Ascending aorta (tissue), 2 donors: ENCODE data around the gene DEK. TPM values are rescaled to one million over a fixed set of nuclear protein-coding genes. Genes with fewer than 3 reads are reported as not detected.

Experiments used
- DNase-seq, 2 donors: peaks; one replicate each; pipeline ENCODE4 v3.0.0-alpha.2; 2019; ENCODE audit warnings: low spot score in 2 of 2
- H3K27ac ChIP-seq, 2 donors: fragments of 200-600 bp; sonication (generic); one replicate each; pipeline ENCODE4 v1.5.1; 2016 to 2017; ENCODE audit warnings: mild to moderate bottlenecking in 1 of 2
- H3K27me3 ChIP-seq: fragments of 200-600 bp; sonication (generic); one replicate; pipeline ENCODE4 v1.5.1; 2017
- H3K36me3 ChIP-seq, 2 donors: fragments of 200-600 bp; sonication (generic); one replicate each; pipeline ENCODE4 v1.5.1; 2016
- H3K4me1 ChIP-seq, 2 donors: fragments of 200-600 bp; sonication (generic); one replicate each; pipeline ENCODE4 v1.5.1; 2016 to 2017; ENCODE audit warnings: mild to moderate bottlenecking in 1 of 2
- H3K4me3 ChIP-seq, 2 donors: fragments of 200-600 bp; sonication (generic); one replicate each; pipeline ENCODE4 v1.5.1; 2016 to 2017; ENCODE audit warnings: mild to moderate bottlenecking in 1 of 2
- H3K9me3 ChIP-seq, 2 donors: fragments of 200-600 bp; sonication (generic); one replicate each; pipeline ENCODE4 v1.5.1; 2016
- intact Hi-C: fragments of 100-400 bp; cut with DNase I; formaldehyde crosslinking; loops from one replicate; pipeline ENCODE4 v1.15.1; 2023
- total RNA-seq: library from RNA; depleted of rRNA; stranded (reverse); fragments of >200 nt; gene quantifications from one replicate; pipeline ENCODE4 v1.1.0, GENCODE V29; 2016
- TF ChIP-seq, protein P1 (sequence below), 3 experiments: fragments of 200-600 bp in 2 of 3; fragments of 450-650 bp in 1 of 3; sonication (generic) in 2 of 3; IDR thresholded peaks; one replicate each; pipeline ENCODE4 v1.5.1; 2016 to 2019; ENCODE audit warnings: antibody characterized with exemption in 3 of 3, mild to moderate bottlenecking in 1 of 3, moderate library complexity in 1 of 3

Gene DEK
- total RNA-seq, 1 donor from 2014 or later, result 51.2 TPM

DNA sequence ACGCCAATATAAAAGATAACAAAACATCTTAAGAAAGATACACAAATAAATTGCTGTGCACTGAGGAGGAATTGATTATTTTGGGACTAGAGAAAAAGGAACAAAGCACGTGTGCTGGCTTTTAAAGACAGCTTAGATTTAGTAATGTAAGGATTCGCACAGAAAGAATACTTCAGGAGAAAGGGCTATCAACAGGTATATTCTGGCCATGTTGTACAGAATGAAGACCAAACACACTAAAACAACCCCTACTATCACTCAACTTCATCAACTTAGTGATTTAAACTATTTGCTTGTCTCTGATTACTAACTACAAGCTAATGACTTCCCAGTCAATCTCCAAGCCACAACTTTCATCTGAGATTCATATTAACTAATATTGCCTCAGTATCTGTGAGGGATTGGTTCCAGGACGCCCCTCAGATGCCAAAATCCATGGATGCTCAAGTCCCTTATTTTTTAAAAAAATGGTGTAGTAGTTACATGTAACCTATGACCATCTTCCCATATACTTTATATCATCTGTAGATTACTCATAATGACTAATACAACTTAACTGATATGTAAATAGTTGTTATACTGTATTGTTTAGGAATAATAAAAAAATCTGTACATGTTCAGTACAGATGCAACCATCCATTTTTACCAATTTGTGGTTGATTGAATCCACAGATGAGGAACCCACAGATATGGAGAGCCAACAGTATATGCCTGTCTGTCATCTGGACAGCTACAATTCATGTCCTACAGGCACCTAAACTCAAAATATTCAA lies 4.5 kb downstream of the DEK start:
- TF ChIP-seq, protein P1, sequence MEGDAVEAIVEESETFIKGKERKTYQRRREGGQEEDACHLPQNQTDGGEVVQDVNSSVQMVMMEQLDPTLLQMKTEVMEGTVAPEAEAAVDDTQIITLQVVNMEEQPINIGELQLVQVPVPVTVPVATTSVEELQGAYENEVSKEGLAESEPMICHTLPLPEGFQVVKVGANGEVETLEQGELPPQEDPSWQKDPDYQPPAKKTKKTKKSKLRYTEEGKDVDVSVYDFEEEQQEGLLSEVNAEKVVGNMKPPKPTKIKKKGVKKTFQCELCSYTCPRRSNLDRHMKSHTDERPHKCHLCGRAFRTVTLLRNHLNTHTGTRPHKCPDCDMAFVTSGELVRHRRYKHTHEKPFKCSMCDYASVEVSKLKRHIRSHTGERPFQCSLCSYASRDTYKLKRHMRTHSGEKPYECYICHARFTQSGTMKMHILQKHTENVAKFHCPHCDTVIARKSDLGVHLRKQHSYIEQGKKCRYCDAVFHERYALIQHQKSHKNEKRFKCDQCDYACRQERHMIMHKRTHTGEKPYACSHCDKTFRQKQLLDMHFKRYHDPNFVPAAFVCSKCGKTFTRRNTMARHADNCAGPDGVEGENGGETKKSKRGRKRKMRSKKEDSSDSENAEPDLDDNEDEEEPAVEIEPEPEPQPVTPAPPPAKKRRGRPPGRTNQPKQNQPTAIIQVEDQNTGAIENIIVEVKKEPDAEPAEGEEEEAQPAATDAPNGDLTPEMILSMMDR (IDR thresholded peaks at IDR 0.05), result no peak
- H3K4me3 ChIP-seq, result no peak overlapping the region
- H3K27me3 ChIP-seq, result no peaks in the 10 kb centered on the region
- intact Hi-C loops, result loop anchor here (10.0 kb wide), 2 partner anchors 125 to 1585 kb away; partner anchors contain the start of gene RNF144B
- no peaks in the 10 kb centered on the region for H3K9me3 ChIP-seq
- H3K4me1 ChIP-seq, result peaks cover 0 to 10% of the 10 kb centered on the region in 2 donors
- H3K27ac ChIP-seq, result no peak overlapping the region
- H3K36me3 ChIP-seq, result peaks cover 25 to 26% of the 10 kb centered on the region in 2 donors
- DNase-seq, result no peak

- TF ChIP-seq, protein P1 (IDR thresholded peaks at IDR 0.05), result no peak
- Histone ChIP-seq H3K27me3 (no peaks in the 10 kb centered on the region), H3K9me3 (no peaks in the 10 kb centered on the region), H3K4me3 (no peak overlapping the region), H3K27ac (no peak overlapping the region), H3K36me3 (peaks cover 30 to 41% of the 10 kb centered on the region in 2 donors), H3K4me1 (no peaks in the 10 kb centered on the region)
- intact Hi-C loops, result no loop called here
- DNase-seq, result no peak
These were observed 9.5 kb downstream of the DEK start for GRCh38 chr6:18254793-18255192.

DNA sequence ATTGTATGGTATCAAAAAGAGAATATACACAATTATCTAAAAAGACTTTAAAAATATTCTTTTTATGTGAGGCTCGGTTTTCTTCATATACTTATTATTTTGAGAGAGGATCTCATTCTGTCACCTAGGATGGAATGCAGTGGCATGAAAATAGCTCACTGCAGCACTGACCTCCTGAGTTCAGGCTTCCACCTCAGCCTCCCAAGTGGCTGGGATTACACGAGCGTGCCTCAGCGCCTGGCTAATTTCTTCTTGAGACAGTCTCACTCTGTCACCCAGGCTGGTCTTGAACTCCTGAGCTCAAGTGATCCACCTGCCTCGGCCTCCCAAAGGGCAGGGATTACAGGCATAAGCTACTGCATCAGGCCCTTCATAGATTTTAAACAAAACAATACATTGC lies 10.7 kb downstream of the DEK start:
- TF ChIP-seq, protein P1 (IDR thresholded peaks at IDR 0.05), result no peak
- intact Hi-C loops, result no loop called here
- peaks cover 36 to 53% of the 10 kb centered on the region in 2 donors for H3K36me3 ChIP-seq
- H3K27me3 ChIP-seq, result no peaks in the 10 kb centered on the region
- H3K9me3 ChIP-seq, result no peaks in the 10 kb centered on the region
- H3K27ac ChIP-seq, result no peak overlapping the region
- no peak for DNase-seq
- no peaks in the 10 kb centered on the region for H3K4me1 ChIP-seq
- no peak overlapping the region for H3K4me3 ChIP-seq

GRCh38 chr6:18249271-18249670 lies 15.1 kb downstream of the DEK start:
- TF ChIP-seq, protein P1 (IDR thresholded peaks at IDR 0.05), result no peak
- no peaks in the 10 kb centered on the region for H3K27me3 ChIP-seq
- no peaks in the 10 kb centered on the region for H3K9me3 ChIP-seq
- no peak for DNase-seq
- no peak overlapping the region for H3K4me3 ChIP-seq
- peaks cover 25 to 50% of the 10 kb centered on the region in 2 donors for H3K36me3 ChIP-seq
- intact Hi-C loops, result no loop called here
- H3K4me1 ChIP-seq, result no peaks in the 10 kb centered on the region
- H3K27ac ChIP-seq, result no peak overlapping the region

DNA sequence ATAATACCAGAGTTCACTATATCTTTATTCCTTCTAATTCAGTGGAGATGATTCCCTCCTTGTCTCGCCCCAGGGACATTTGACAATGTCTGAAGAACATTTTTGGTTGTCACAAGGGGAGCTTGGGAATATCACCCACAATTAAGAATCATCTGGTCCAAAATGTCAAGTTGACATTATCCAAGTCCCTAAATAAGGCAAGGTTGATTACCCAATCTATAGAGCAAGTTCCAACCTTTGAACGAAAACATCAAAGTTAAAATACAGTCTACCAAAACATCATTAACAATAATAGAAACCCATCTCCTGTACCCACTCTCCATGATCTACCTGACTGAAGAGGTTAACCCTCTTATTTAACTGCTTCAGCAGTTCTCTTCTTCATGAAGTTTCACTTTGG lies 15.6 kb downstream of the DEK start:
- no peak for DNase-seq
- no peaks in the 10 kb centered on the region for H3K27me3 ChIP-seq
- H3K9me3 ChIP-seq, result no peaks in the 10 kb centered on the region
- peaks cover 25 to 55% of the 10 kb centered on the region in 2 donors for H3K36me3 ChIP-seq
- intact Hi-C loops, result no loop called here
- TF ChIP-seq, protein P1 (IDR thresholded peaks at IDR 0.05), result no peak
- no peak overlapping the region for H3K27ac ChIP-seq
- H3K4me3 ChIP-seq, result no peak overlapping the region
- H3K4me1 ChIP-seq, result no peaks in the 10 kb centered on the region
